NCI-H1105 treated with DMSO at 0.1 percent for 48 hours (cell line): Measurements from ENCODE around the gene CST9.
A peak's percentile ranks its signal among the peaks of the same experiment; 100 is the strongest.
"Not testable (repeated sequence)": the region's sequence is repeated elsewhere in the genome, so short reads cannot be mapped to it uniquely, and the experiment has no call there.

ENCODE experiments used
- DNase-seq: peaks from one replicate; lab custom pipeline; 2025; lab: John Stamatoyannopoulos, UW

The CST9 gene

GRCh38 chr20:23623666-23624323 lies 18.1 kb upstream of the CST9 start:
- DNase-seq: no peak

GRCh38 chr20:23622839-23623343 lies 17.2 kb upstream of the CST9 start:
- DNase-seq: no peak

GRCh38 chr20:23622401-23622800 lies 16.7 kb upstream of the CST9 start:
- DNase-seq: not testable (repeated sequence)

- DNase-seq: not testable (repeated sequence)
Measured at GRCh38 chr20:23620670-23621386, 15.1 kb upstream of the CST9 start.

- DNase-seq: no peak
Measured at GRCh38 chr20:23614163-23614562, 8.4 kb upstream of the CST9 start.

GRCh38 chr20:23613676-23614075 lies 8.0 kb upstream of the CST9 start:
- no peak for DNase-seq

- DNase-seq: no peak
Measured at GRCh38 chr20:23612396-23612795, 6.7 kb upstream of the CST9 start.

- DNase-seq: no peak
Measured at GRCh38 chr20:23609486-23610109, 3.9 kb upstream of the CST9 start.

GRCh38 chr20:23608251-23608846 lies 2.6 kb upstream of the CST9 start:
- DNase-seq: no peak

GRCh38 chr20:23607497-23608245 lies 2.0 kb upstream of the CST9 start:
- no peak for DNase-seq

- DNase-seq: peak; percentile 69
Measured at GRCh38 chr20:23606652-23607049, 934 bp upstream of the CST9 start.

GRCh38 chr20:23604306-23604705 lies 1.4 kb downstream of the CST9 start:
- no peak for DNase-seq

GRCh38 chr20:23603321-23603720 lies 2.4 kb downstream of the CST9 start:
- DNase-seq: no peak

- no peak for DNase-seq
Measured at GRCh38 chr20:23602699-23603098, 3.0 kb downstream of the CST9 start.

- DNase-seq: no peak
Measured at GRCh38 chr20:23602241-23602640, 3.5 kb downstream of the CST9 start.

GRCh38 chr20:23601715-23602114 lies 4.0 kb downstream of the CST9 start:
- no peak for DNase-seq

GRCh38 chr20:23598481-23598880 lies 7.2 kb downstream of the CST9 start:
- no peak for DNase-seq

- DNase-seq: no peak
Measured at GRCh38 chr20:23596579-23597250, 9.0 kb downstream of the CST9 start.

- DNase-seq: no peak
Measured at GRCh38 chr20:23595941-23596340, 9.8 kb downstream of the CST9 start.

GRCh38 chr20:23588434-23589403 lies 17.0 kb downstream of the CST9 start:
- DNase-seq: no peak
